ENCODE data around the gene PELO.

Gene PELO

DNA sequence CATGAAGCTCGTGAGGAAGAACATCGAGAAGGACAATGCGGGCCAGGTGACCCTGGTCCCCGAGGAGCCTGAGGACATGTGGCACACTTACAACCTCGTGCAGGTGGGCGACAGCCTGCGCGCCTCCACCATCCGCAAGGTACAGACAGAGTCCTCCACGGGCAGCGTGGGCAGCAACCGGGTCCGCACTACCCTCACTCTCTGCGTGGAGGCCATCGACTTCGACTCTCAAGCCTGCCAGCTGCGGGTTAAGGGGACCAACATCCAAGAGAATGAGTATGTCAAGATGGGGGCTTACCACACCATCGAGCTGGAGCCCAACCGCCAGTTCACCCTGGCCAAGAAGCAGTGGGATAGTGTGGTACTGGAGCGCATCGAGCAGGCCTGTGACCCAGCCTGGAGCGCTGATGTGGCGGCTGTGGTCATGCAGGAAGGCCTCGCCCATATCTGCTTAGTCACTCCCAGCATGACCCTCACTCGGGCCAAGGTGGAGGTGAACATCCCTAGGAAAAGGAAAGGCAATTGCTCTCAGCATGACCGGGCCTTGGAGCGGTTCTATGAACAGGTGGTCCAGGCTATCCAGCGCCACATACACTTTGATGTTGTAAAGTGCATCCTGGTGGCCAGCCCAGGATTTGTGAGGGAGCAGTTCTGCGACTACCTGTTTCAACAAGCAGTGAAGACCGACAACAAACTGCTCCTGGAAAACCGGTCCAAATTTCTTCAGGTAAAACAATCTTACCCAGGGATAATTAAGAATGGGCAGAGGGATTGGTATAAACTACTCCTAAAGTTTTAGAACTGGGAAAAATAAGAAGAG is 12.9 kb downstream of the PELO start:
- H3K27ac ChIP-seq (ENCODE audit: low read depth, low read length) = peak overlapping the region; percentile 78
- peak overlapping the region; percentile 90 for H3K4me2 ChIP-seq (ENCODE audit: low read length)
- peaks cover 53% of the 10 kb centered on the region for H3K79me2 ChIP-seq (ENCODE audit: control insufficient read depth, low read length)
- no peaks in the 10 kb centered on the region for H3K27me3 ChIP-seq (ENCODE audit: control insufficient read depth, low read length)
- no peaks in the 10 kb centered on the region for H3K9me2 ChIP-seq (replicated peaks; ENCODE audit: control insufficient read depth, low read length)
- peaks cover 38% of the 10 kb centered on the region for H3K4me1 ChIP-seq (ENCODE audit: control insufficient read depth, low read length)
- peaks cover 35% of the 10 kb centered on the region for H3K36me3 ChIP-seq (ENCODE audit: control insufficient read depth, low read length)
- H3F3A ChIP-seq (ENCODE audit: control insufficient read depth, insufficient read depth) = no peaks in the 10 kb centered on the region; the same call in 1 of the 2 replicates
- TF ChIP-seq, protein P1, sequence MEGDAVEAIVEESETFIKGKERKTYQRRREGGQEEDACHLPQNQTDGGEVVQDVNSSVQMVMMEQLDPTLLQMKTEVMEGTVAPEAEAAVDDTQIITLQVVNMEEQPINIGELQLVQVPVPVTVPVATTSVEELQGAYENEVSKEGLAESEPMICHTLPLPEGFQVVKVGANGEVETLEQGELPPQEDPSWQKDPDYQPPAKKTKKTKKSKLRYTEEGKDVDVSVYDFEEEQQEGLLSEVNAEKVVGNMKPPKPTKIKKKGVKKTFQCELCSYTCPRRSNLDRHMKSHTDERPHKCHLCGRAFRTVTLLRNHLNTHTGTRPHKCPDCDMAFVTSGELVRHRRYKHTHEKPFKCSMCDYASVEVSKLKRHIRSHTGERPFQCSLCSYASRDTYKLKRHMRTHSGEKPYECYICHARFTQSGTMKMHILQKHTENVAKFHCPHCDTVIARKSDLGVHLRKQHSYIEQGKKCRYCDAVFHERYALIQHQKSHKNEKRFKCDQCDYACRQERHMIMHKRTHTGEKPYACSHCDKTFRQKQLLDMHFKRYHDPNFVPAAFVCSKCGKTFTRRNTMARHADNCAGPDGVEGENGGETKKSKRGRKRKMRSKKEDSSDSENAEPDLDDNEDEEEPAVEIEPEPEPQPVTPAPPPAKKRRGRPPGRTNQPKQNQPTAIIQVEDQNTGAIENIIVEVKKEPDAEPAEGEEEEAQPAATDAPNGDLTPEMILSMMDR (IDR thresholded peaks at IDR 0.05; ENCODE audit: low read depth, low read length, poor library complexity, severe bottlenecking) = no peak
- no peak for TF ChIP-seq EZH2phosphoT487 (IDR thresholded peaks at IDR 0.05; ENCODE audit: borderline replicate concordance, low read length)
- H3K9me3 ChIP-seq (ENCODE audit: control insufficient read depth, insufficient read depth, low read length) = no peaks in the 10 kb centered on the region
- 0 out of 2 replicates have a peak, but pooled peaks cover 5% of the 10 kb centered on the region for H4K20me1 ChIP-seq (ENCODE audit: control insufficient read depth, insufficient read depth, low read depth, low read length)
- peak overlapping the region; percentile 88 for H3K4me3 ChIP-seq (ENCODE audit: low read length)

DNA sequence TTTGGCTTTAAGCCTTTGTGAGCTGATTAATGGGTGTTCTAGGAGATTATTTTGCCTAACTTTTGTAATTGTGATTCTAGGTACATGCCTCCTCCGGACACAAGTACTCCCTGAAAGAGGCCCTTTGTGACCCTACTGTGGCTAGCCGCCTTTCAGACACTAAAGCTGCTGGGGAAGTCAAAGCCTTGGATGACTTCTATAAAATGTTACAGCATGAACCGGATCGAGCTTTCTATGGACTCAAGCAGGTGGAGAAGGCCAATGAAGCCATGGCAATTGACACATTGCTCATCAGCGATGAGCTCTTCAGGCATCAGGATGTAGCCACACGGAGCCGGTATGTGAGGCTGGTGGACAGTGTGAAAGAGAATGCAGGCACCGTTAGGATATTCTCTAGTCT is 13.6 kb downstream of the PELO start:
- no peaks in the 10 kb centered on the region for H3K9me2 ChIP-seq (replicated peaks; ENCODE audit: control insufficient read depth, low read length)
- H3K79me2 ChIP-seq (ENCODE audit: control insufficient read depth, low read length) = peaks cover 53% of the 10 kb centered on the region
- H3K4me1 ChIP-seq (ENCODE audit: control insufficient read depth, low read length) = peaks cover 38% of the 10 kb centered on the region
- no peaks in the 10 kb centered on the region for H3K27me3 ChIP-seq (ENCODE audit: control insufficient read depth, low read length)
- no peaks in the 10 kb centered on the region for H3K9me3 ChIP-seq (ENCODE audit: control insufficient read depth, insufficient read depth, low read length)
- H4K20me1 ChIP-seq (ENCODE audit: control insufficient read depth, insufficient read depth, low read depth, low read length) = 0 out of 2 replicates have a peak, but pooled peaks cover 5% of the 10 kb centered on the region
- no peaks in the 10 kb centered on the region; the same call in 1 of the 2 replicates for H3F3A ChIP-seq (ENCODE audit: control insufficient read depth, insufficient read depth)
- no peak overlapping the region for H3K27ac ChIP-seq (ENCODE audit: low read depth, low read length)
- H3K36me3 ChIP-seq (ENCODE audit: control insufficient read depth, low read length) = peaks cover 35% of the 10 kb centered on the region
- no peak for TF ChIP-seq EZH2phosphoT487 (IDR thresholded peaks at IDR 0.05; ENCODE audit: borderline replicate concordance, low read length)
- H3K4me3 ChIP-seq (ENCODE audit: low read length) = peak overlapping the region; percentile 88
- H3K4me2 ChIP-seq (ENCODE audit: low read length) = peak overlapping the region; percentile 90

DNA sequence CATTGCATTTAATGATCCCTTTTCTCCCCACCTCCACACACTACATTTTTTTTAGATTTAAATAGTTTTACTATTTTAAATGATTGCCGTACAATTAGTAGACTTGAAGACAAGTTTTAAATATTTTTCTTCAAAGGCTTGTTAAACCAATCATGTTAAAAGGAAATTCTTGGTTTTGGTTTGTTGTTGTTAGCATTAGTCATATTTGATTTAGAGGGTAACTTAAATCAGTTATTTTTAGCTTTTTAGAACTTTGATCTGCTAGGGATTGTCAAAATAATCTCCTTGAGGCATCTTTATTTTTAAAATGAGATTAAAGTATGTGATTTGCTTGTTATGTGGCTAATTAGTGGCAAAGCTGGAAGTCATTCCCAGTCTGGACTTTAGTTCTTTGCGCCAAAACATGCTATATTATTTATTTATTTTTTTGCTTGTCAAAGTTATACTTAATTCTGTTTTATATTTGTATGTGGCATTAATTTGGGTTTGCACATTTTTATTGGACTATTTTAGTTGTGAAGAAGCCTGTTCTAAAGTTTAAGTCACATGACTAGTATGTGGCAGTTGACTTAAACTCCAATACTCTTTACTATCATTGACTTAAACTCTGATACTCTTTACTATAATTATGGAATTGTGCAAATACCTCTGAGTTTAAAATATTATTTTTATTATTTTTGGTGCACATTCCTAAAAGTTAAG is 14.7 kb downstream of the PELO start:
- TF ChIP-seq, protein P1 (IDR thresholded peaks at IDR 0.05; ENCODE audit: low read depth, low read length, poor library complexity, severe bottlenecking) = no peak
- no peak for TF ChIP-seq EZH2phosphoT487 (IDR thresholded peaks at IDR 0.05; ENCODE audit: borderline replicate concordance, low read length)
- Histone ChIP-seq H3K9me2 (replicated peaks; ENCODE audit: control insufficient read depth, low read length) (no peaks in the 10 kb centered on the region), H3F3A (ENCODE audit: control insufficient read depth, insufficient read depth) (no peaks in the 10 kb centered on the region; the same call in 1 of the 2 replicates), H3K27ac (ENCODE audit: low read depth, low read length) (no peak overlapping the region), H3K27me3 (ENCODE audit: control insufficient read depth, low read length) (no peaks in the 10 kb centered on the region), H3K9me3 (ENCODE audit: control insufficient read depth, insufficient read depth, low read length) (no peaks in the 10 kb centered on the region), H3K4me1 (ENCODE audit: control insufficient read depth, low read length) (peaks cover 38% of the 10 kb centered on the region), H4K20me1 (ENCODE audit: control insufficient read depth, insufficient read depth, low read depth, low read length) (0 out of 2 replicates have a peak, but pooled peaks cover 5% of the 10 kb centered on the region), H3K36me3 (ENCODE audit: control insufficient read depth, low read length) (peaks cover 35% of the 10 kb centered on the region), H3K4me2 (ENCODE audit: low read length) (peak overlapping the region; percentile 90), H3K4me3 (ENCODE audit: low read length) (peak overlapping the region; percentile 88), H3K79me2 (ENCODE audit: control insufficient read depth, low read length) (peaks cover 53% of the 10 kb centered on the region)

All from DOHH2 (cell line).